Neural progenitor cell (in vitro differentiated cells): ENCODE data around the gene GRAMD4.

Experiments used
- CTCF ChIP-seq: fragments of 200-600 bp; sonication (generic); IDR thresholded peaks from 2 replicates; pipeline ENCODE4 v1.5.1; 2017; ENCODE audit warnings: antibody characterized with exemption, mild to moderate bottlenecking
- EZH2 ChIP-seq: fragments of 200-600 bp; sonication (generic); IDR thresholded peaks from 2 replicates; pipeline ENCODE4 v1.6.1; 2017; ENCODE audit warnings: antibody characterized with exemption, mild to moderate bottlenecking, moderate library complexity

- TF ChIP-seq EZH2 (no peak), CTCF (no peak)
These were observed 33.1 kb upstream of the GRAMD4 start for GRCh38 chr22:46587061-46587460.
